Measurements from ENCODE around the gene DNTTIP2. TPM values are rescaled to one million over a fixed set of nuclear protein-coding genes. Genes with fewer than 3 reads are reported as not detected.

DNTTIP2 gene, protein sequence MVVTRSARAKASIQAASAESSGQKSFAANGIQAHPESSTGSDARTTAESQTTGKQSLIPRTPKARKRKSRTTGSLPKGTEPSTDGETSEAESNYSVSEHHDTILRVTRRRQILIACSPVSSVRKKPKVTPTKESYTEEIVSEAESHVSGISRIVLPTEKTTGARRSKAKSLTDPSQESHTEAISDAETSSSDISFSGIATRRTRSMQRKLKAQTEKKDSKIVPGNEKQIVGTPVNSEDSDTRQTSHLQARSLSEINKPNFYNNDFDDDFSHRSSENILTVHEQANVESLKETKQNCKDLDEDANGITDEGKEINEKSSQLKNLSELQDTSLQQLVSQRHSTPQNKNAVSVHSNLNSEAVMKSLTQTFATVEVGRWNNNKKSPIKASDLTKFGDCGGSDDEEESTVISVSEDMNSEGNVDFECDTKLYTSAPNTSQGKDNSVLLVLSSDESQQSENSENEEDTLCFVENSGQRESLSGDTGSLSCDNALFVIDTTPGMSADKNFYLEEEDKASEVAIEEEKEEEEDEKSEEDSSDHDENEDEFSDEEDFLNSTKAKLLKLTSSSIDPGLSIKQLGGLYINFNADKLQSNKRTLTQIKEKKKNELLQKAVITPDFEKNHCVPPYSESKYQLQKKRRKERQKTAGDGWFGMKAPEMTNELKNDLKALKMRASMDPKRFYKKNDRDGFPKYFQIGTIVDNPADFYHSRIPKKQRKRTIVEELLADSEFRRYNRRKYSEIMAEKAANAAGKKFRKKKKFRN
- total RNA-seq (2014; rRNA removed; shearing (Covaris generic)): 35.4 and 42.7 TPM in 2 replicates

DNA sequence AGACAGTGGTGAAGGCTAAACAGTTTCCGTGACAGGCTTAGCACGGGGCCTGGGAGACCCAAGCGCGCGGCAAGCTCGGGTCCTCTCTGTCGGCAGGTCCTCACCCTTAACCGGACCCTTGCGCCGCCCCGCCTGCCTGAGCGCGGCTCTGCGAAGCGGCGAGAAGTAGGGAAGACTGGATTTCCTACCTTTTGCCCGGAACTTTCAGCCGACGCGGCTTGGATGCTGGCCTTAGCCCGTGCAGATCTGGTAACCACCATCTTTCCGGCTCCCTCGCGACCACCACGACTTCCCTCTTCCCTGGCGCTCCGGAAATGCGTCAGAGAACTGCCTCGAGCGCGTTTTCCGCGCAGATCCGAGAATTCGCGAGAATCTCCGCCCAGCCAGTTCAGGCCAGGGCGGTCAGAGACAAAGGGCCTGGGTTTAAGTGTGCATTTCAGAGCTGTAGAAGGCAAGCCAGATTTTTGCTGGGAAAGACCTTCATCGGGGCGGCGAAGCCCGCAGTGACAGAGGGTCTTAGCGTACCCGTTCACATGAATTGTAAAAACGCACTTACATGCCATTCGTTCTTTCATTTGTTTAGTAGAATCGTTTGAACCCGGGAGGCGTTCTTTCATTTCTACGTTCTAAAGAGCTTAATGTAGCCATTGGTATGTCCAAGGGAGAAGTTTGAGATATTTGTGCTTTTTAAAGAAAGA is at the start of gene DNTTIP2:
Gene DNTTIP2 (minus strand): TSS at position 318 of the 698 bp plus-strand sequence. CDS start 58 bp downstream, at position 260.

DNA sequence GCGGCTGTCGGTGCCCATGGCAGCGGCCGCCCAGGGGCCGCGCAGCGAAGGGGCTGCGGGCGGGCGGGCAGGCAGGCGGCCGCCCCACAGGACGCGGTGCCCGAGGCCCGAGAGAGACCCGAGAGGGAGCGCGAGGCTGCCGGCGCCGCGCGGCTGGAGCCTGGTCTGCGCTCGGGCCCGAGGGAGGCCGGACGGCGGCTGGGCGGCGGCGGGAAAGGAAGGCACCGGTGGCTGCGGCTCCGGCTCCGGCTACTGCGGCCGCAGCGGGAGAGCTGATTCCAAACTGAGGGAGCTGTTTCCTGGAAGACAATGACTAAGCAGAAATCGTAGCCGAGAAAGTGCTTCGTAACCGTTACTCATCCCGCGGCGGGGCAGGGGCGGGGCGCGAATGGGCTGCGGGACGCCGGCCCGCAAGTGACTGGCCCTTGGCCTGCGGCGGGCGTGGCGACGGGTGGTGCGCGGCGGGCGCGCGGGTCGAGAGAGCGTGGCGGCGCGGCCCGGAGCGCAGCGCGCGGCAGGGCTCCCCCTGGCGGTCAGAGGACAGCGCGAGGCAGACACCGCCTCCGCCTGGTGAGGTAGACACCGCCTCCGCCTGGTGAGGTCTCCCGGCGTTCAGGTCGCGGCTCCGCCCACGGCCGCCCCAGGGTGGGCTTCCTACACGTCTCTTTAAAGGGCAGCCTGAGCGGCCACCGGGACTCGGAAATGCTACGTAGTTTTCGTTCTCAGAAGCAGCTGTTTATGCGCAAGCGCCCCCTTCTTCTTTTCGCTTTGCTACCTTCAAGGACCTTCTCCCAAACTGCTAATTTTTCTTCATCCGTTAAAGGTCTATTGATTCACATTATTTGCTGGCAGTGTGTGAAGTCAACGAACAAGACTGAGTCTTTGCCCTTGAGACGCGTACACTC is 30.4 kb upstream of the DNTTIP2 start, which contains the start of gene GCLM:
Gene GCLM (minus strand): TSS at position 285 of the 905 bp plus-strand sequence. CDS start 267 bp downstream, at position 18.

Small RNA genes lying within 50 kb of the gene (small RNA-seq; reads per million reads assigned to genes)
- gene AL117351.2: not detected
- gene MIR760: not detected

Other genes starting within 250 kb of the DNTTIP2 start
- gene BCAR3, start 197.4 kb downstream of the DNTTIP2 start, total RNA-seq (2014; rRNA removed; shearing (Covaris generic)): 110 and 117 TPM in 2 replicates
- gene GCLM, start 30.2 kb upstream of the DNTTIP2 start, total RNA-seq (2014; rRNA removed; shearing (Covaris generic)): 4.8 and 5.3 TPM in 2 replicates
- 0.08 TPM in 1 of 2 replicates, not detected in the other for gene ABCA4, start 241.9 kb upstream of the DNTTIP2 start, total RNA-seq (2014; rRNA removed; shearing (Covaris generic))